IPS DF 6.9 (cell line): ENCODE measurements around the gene AKT3.

Experiments used
- DNase-seq: peaks from one replicate; pipeline ENCODE4 v3.0.0-alpha.2; 2013; ENCODE audit warnings: low read depth, low spot score
- H3K27ac ChIP-seq: one replicate; pipeline ENCODE4 v1.5.1; 2013; ENCODE audit warnings: low read length, control low read depth
- H3K27me3 ChIP-seq: 2 replicates; pipeline ENCODE4 v1.6.1; 2013; ENCODE audit warnings: mild to moderate bottlenecking, low read length; ENCODE audit not compliant: control insufficient read depth, insufficient read depth
- H3K36me3 ChIP-seq: 2 replicates; pipeline ENCODE4 v1.6.1; 2013; ENCODE audit warnings: low read length; ENCODE audit not compliant: control insufficient read depth, insufficient read depth
- H3K4me1 ChIP-seq: 2 replicates; pipeline ENCODE4 v1.6.1; 2013; ENCODE audit warnings: low read length; ENCODE audit not compliant: control insufficient read depth, insufficient read depth
- H3K4me3 ChIP-seq: 2 replicates; pipeline ENCODE4 v1.5.1; 2013; ENCODE audit warnings: mild to moderate bottlenecking, low read length
- H3K9me3 ChIP-seq: 2 replicates; pipeline ENCODE4 v1.6.1; 2013; ENCODE audit warnings: low read length, inconsistent platforms; ENCODE audit not compliant: control insufficient read depth, insufficient read depth
- WGBS: extraction: QIAGEN DNeasy Blood & Tissue Kit; methylation state at CpG from one replicate; pipeline ENCODE4 v1.1.7; 2013; ENCODE audit warnings: mixed read lengths, missing lambda C conversion rate; ENCODE audit not compliant: insufficient read length, insufficient coverage; 5-methylcytosine and 5-hydroxymethylcytosine counted together

The AKT3 gene

GRCh38 chr1:243712941-243713340 lies 137.1 kb downstream of the AKT3 start:
- Histone ChIP-seq H3K36me3 (no peaks in the 10 kb centered on the region), H3K4me3 (no peak overlapping the region), H3K27me3 (no peaks in the 10 kb centered on the region), H3K9me3 (no peaks in the 10 kb centered on the region), H3K4me1 (peaks cover 1% of the 10 kb centered on the region; the same call in 1 of the 2 replicates), H3K27ac (no peak overlapping the region)
- no peak for DNase-seq
- WGBS, result no CpG with 5 or more reads among the region's 5 CpGs

- Histone ChIP-seq H3K27me3 (no peaks in the 10 kb centered on the region), H3K27ac (no peak overlapping the region)
Observed at GRCh38 chr1:243712242-243712641, 137.8 kb downstream of the AKT3 start.

DNA sequence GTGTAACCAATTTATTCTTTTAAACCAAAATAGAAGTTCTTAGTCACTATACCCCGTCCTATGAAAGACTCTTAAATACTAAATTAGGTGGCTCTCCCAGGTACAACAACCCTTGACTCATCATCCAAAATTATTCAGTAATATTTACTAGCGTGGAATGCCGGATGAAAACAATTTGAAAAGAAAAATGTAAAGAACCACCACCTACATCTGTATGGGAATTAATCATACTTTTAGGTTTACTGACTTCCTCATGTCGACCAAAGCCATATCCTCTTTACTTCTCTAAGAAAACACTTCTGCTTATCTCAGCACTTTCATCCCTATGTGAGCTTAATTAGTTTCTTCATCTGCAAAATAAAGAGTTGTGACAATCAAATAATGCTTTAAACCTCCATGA lies 139.6 kb downstream of the AKT3 start:
- Histone ChIP-seq H3K4me3 (no peak overlapping the region), H3K9me3 (no peaks in the 10 kb centered on the region), H3K27me3 (no peaks in the 10 kb centered on the region), H3K36me3 (no peaks in the 10 kb centered on the region), H3K4me1 (peaks cover 1% of the 10 kb centered on the region; the same call in 1 of the 2 replicates), H3K27ac (no peak overlapping the region)
- no CpG with 5 or more reads among the region's 4 CpGs for WGBS
- DNase-seq, result no peak

More at GRCh38 chr1:243712242-243712641, 137.8 kb downstream of the AKT3 start:
- Histone ChIP-seq H3K4me3 (no peak overlapping the region), H3K36me3 (no peaks in the 10 kb centered on the region), H3K9me3 (no peaks in the 10 kb centered on the region), H3K4me1 (peaks cover 1% of the 10 kb centered on the region; the same call in 1 of the 2 replicates)
- DNase-seq, result no peak
- WGBS, result no CpG with 5 or more reads among the region's 5 CpGs

DNA sequence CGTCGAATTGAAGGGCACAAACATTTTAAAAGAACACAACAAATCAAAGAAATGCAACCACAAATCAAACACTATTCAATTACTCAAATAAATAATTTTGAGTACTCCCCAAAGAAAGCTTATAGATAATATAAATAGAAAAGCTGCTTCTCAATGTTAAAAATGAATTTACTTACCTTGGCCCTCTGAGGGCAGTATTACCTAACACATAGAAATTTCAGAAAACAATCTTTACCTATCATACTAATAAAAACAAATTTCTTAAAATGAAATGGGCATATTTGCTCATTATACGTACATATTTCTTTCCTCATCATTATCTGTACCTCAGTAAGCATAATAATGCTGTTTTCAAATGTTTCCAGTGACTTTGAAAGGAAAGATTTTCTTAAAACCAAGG lies 141.8 kb downstream of the AKT3 start:
- H3K27me3 ChIP-seq, result no peaks in the 10 kb centered on the region

GRCh38 chr1:243706563-243706962 lies 143.5 kb downstream of the AKT3 start:
- no peak overlapping the region for H3K27ac ChIP-seq
- no peak for DNase-seq
- no peaks in the 10 kb centered on the region for H3K36me3 ChIP-seq
- no peaks in the 10 kb centered on the region for H3K9me3 ChIP-seq
- H3K4me1 ChIP-seq, result no peaks in the 10 kb centered on the region
- no CpG with 5 or more reads among the region's 2 CpGs for WGBS
- H3K27me3 ChIP-seq, result no peaks in the 10 kb centered on the region
- H3K4me3 ChIP-seq, result no peak overlapping the region

More for the DNA sequence above, 141.8 kb downstream of the AKT3 start:
- H3K27ac ChIP-seq, result no peak overlapping the region
- H3K4me1 ChIP-seq, result no peaks in the 10 kb centered on the region
- H3K36me3 ChIP-seq, result no peaks in the 10 kb centered on the region
- H3K9me3 ChIP-seq, result no peaks in the 10 kb centered on the region
- WGBS, result 100% methylated on average over 3 of the region's 3 CpGs
- no peak for DNase-seq
- no peak overlapping the region for H3K4me3 ChIP-seq

DNA sequence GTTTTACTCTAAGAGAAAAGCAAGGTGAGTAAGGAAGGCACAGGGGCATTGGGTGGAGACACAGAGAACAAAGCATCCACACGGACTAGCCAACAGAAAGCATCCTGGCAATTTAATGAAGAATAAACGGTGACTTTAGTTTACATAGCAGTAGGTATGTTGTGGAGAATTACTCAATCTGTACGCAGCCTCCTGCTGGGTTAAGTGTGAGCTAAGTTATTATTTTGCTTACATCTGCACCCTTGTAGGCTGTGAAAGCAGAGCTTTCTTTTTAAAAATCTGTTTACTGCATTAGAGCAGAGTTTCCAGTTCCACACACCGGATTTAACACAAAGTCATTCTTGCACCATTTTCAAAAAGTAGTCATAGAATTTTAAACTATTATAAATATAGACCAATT lies 144.5 kb downstream of the AKT3 start:
- Histone ChIP-seq H3K9me3 (no peaks in the 10 kb centered on the region), H3K36me3 (no peaks in the 10 kb centered on the region), H3K27ac (no peak overlapping the region), H3K27me3 (no peaks in the 10 kb centered on the region), H3K4me1 (no peaks in the 10 kb centered on the region), H3K4me3 (no peak overlapping the region)
- no peak for DNase-seq
- WGBS, result no CpG with 5 or more reads among the region's 4 CpGs

DNA sequence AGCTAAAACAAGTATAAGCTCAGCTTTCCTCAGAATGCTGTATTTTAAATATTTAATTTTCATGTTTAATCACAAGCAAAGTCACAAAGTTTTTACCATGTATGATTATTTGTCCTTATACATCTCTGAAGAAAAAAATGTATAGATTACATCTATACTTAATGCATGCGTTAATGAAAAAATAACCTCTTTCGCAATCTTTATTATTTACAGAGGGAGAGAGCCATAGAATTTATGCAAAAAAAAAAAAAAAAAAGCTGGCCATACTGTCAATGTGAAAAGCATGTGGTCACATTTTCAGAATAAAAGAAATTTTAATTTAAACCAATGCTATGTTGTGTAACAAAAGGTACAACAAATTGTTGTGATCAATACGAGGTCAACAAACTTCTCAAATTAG lies 148.2 kb downstream of the AKT3 start:
- WGBS, result no CpG with 5 or more reads among the region's 3 CpGs
- H3K4me1 ChIP-seq, result no peaks in the 10 kb centered on the region
- H3K4me3 ChIP-seq, result no peak overlapping the region
- H3K27me3 ChIP-seq, result no peaks in the 10 kb centered on the region
- H3K9me3 ChIP-seq, result no peaks in the 10 kb centered on the region
- DNase-seq, result no peak
- no peaks in the 10 kb centered on the region for H3K36me3 ChIP-seq
- no peak overlapping the region for H3K27ac ChIP-seq

GRCh38 chr1:243693800-243694199 lies 156.2 kb downstream of the AKT3 start:
- no peaks in the 10 kb centered on the region for H3K4me1 ChIP-seq
- no peak overlapping the region for H3K4me3 ChIP-seq
- no CpG with 5 or more reads among the region's 1 CpG for WGBS
- no peaks in the 10 kb centered on the region for H3K27me3 ChIP-seq
- H3K36me3 ChIP-seq, result no peaks in the 10 kb centered on the region
- no peaks in the 10 kb centered on the region for H3K9me3 ChIP-seq
- no peak overlapping the region for H3K27ac ChIP-seq
- DNase-seq, result no peak

- Histone ChIP-seq H3K4me3 (no peak overlapping the region), H3K27ac (no peak overlapping the region), H3K4me1 (no peaks in the 10 kb centered on the region), H3K36me3 (no peaks in the 10 kb centered on the region), H3K9me3 (no peaks in the 10 kb centered on the region), H3K27me3 (no peaks in the 10 kb centered on the region)
- WGBS, result no CpG with 5 or more reads among the region's 1 CpG
- no peak for DNase-seq
Observed at GRCh38 chr1:243686159-243686558, 163.9 kb downstream of the AKT3 start.

- no peaks in the 10 kb centered on the region for H3K27me3 ChIP-seq
Observed at GRCh38 chr1:243680860-243681259, 169.2 kb downstream of the AKT3 start.

DNA sequence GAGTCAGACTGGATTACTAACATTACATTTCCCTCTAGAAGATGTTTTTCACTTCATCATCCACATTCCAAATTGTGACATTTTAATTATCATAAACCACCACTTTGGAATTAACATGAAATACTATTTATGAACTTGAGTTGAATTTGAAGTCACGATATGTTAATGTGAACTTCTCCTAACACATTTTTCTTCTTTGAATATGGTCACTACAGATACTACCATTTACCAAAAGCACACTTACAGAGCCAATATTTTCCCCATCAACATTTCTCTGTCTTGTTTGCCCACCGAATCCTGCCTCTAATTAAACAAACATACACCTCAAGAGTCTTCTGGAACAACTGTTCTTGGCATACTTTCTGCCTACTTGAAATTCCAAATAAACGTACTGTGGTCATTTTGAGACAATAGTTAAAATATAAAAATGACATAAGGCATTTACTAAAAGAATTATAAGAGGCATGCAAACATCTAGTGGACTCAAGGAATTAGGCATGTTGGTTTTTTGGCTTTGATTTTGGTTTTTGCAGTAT lies 177.4 kb downstream of the AKT3 start:
- no peaks in the 10 kb centered on the region for H3K4me1 ChIP-seq
- no peaks in the 10 kb centered on the region for H3K36me3 ChIP-seq
- H3K27me3 ChIP-seq, result no peaks in the 10 kb centered on the region
- H3K27ac ChIP-seq, result no peak overlapping the region
- H3K9me3 ChIP-seq, result no peaks in the 10 kb centered on the region
- WGBS, result no CpG with 5 or more reads among the region's 3 CpGs
- no peak for DNase-seq
- H3K4me3 ChIP-seq, result no peak overlapping the region

More at GRCh38 chr1:243680860-243681259, 169.2 kb downstream of the AKT3 start:
- Histone ChIP-seq H3K9me3 (no peaks in the 10 kb centered on the region), H3K36me3 (no peaks in the 10 kb centered on the region), H3K27ac (no peak overlapping the region), H3K4me1 (no peaks in the 10 kb centered on the region), H3K4me3 (no peak overlapping the region)
- no peak for DNase-seq
